HCT116 (cell line): Measurements from ENCODE around the gene APOC1. TPM values are rescaled to one million over a fixed set of nuclear protein-coding genes. Genes with fewer than 3 reads are reported as not detected.

Experiments
- ATAC-seq: fragments of 200-7000 bp; cut with Tn5 transposase; 2 replicates; pipeline ENCODE4 v1.9.1; 2020; ENCODE audit warnings: mild to moderate bottlenecking, moderate library complexity
- BruUV-seq: library from RNA; stranded (reverse); fragments of 400-500 nt; replicated peaks from 2 replicates; lab custom pipeline; 2021; lab: Mats Ljungman, UMichigan
- CTCF ChIA-PET: fragments of 300-600 bp; sonication (Branson Sonifier 250); formaldehyde crosslinking; loops from one replicate; lab custom pipeline; 2021; ENCODE audit warnings: antibody characterized with exemption; lab: Charles Lee
- POLR2A ChIA-PET: fragments of 300-600, 350-600 bp; sonication (Branson Sonifier 250); formaldehyde crosslinking; loops from one replicate; lab custom pipeline; 2021; ENCODE audit warnings: antibody characterized with exemption; lab: Charles Lee
- RAD21 ChIA-PET, 2 experiments: fragments of 300-600 bp; sonication (Branson Sonifier 250); formaldehyde crosslinking; loops; one replicate each; lab custom pipeline; 2023; ENCODE audit warnings: low total read pairs in 2 of 2; ENCODE audit not compliant: uncharacterized antibody in 2 of 2, unreplicated experiment in 2 of 2, low non-redundant PET in 1 of 2; lab: Charles Lee
- DNase-seq: peaks from one replicate; pipeline ENCODE4 v3.0.0-alpha.2; 2010; ENCODE audit warnings: low read depth, low spot score
- H2AFZ ChIP-seq: fragments of 200-600 bp; shearing (Covaris generic), sonication (generic); 2 replicates; pipeline ENCODE4 v1.6.1; 2017; ENCODE audit warnings: low read depth, mixed run types, mixed read lengths, antibody characterized with exemption, low read length; ENCODE audit not compliant: poor library complexity, severe bottlenecking
- H3K27ac ChIP-seq: 2 replicates; pipeline ENCODE4 v1.5.1; 2012; ENCODE audit warnings: low read depth, low read length
- H3K27me3 ChIP-seq: fragments of 200-600 bp; sonication (generic); 2 replicates; pipeline ENCODE4 v1.6.1; 2016; ENCODE audit warnings: mixed run types, low read length, mixed read lengths; ENCODE audit not compliant: insufficient read depth
- H3K36me3 ChIP-seq, 2 experiments: fragments of 200-500 bp in 1 of 2; fragments of 200-600 bp in 1 of 2; sonication (Bioruptor generic) in 1 of 2; sonication (generic) in 1 of 2; 2 replicates each; pipeline versions ENCODE4 v1.5.1 to v1.6.1; 2014 to 2016; ENCODE audit warnings: low read length in 2 of 2, inconsistent platforms in 1 of 2, mixed read lengths in 1 of 2, mixed run types in 1 of 2; ENCODE audit not compliant: insufficient read depth in 2 of 2, control insufficient read depth in 1 of 2
- H3K4me1 ChIP-seq, 2 experiments: fragments of 200-600 bp in 1 of 2; sonication (generic) in 1 of 2; 2 replicates each; pipeline versions ENCODE4 v1.5.1 to v1.6.1; 2012 to 2017; ENCODE audit warnings: low read length in 2 of 2, inconsistent platforms in 1 of 2, mild to moderate bottlenecking in 1 of 2, mixed read lengths in 1 of 2, mixed run types in 1 of 2, moderate library complexity in 1 of 2; ENCODE audit not compliant: insufficient read depth in 2 of 2, control insufficient read depth in 1 of 2
- H3K4me2 ChIP-seq: fragments of 200-600 bp; sonication (generic); 2 replicates; pipeline ENCODE4 v1.6.1; 2017; ENCODE audit warnings: mixed run types, low read length, mixed read lengths
- H3K4me3 ChIP-seq, 2 experiments: fragments of 200-600 bp in 1 of 2; sonication (generic) in 1 of 2; replicated peaks in 1 of 2; 2 replicates each; pipeline ENCODE4 v1.5.1; 2011 to 2016; ENCODE audit warnings: low read length in 2 of 2, control low read depth in 1 of 2, low read depth in 1 of 2, mild to moderate bottlenecking in 1 of 2, mixed read lengths in 1 of 2, mixed run types in 1 of 2
- H3K79me2 ChIP-seq: fragments of 200-600 bp; sonication (generic); 2 replicates; pipeline ENCODE4 v1.6.1; 2017; ENCODE audit warnings: mild to moderate bottlenecking, mixed run types, low read length, moderate library complexity, mixed read lengths; ENCODE audit not compliant: insufficient read depth
- H3K9ac ChIP-seq: fragments of 200-600 bp; sonication (generic); 2 replicates; pipeline ENCODE4 v1.6.1; 2016; ENCODE audit warnings: low read length, mixed read lengths
- H3K9me2 ChIP-seq: fragments of 200-600 bp; sonication (generic), shearing (Covaris generic); 2 replicates; pipeline ENCODE4 v1.6.1; 2017; ENCODE audit warnings: mixed run types, mild to moderate bottlenecking, moderate library complexity; ENCODE audit not compliant: insufficient read depth
- H3K9me3 ChIP-seq, 2 experiments: fragments of 200-500 bp in 1 of 2; fragments of 200-600 bp in 1 of 2; sonication (Bioruptor generic) in 1 of 2; sonication (generic) in 1 of 2; 2 replicates each; pipeline ENCODE4 v1.6.1; 2014 to 2017; ENCODE audit warnings: low read length in 2 of 2, mixed read lengths in 2 of 2, inconsistent platforms in 1 of 2, low read depth in 1 of 2, mild to moderate bottlenecking in 1 of 2, mixed run types in 1 of 2, moderate library complexity in 1 of 2; ENCODE audit not compliant: control insufficient read depth in 1 of 2, insufficient read depth in 1 of 2
- H4K20me1 ChIP-seq: fragments of 200-600 bp; sonication (generic), shearing (Covaris generic); 2 replicates; pipeline ENCODE4 v1.6.1; 2017; ENCODE audit warnings: mixed run types, mild to moderate bottlenecking, moderate library complexity; ENCODE audit not compliant: insufficient read depth
- CBX3 ChIP-seq: IDR thresholded peaks from 2 replicates; pipeline ENCODE4 v1.6.1; 2012; ENCODE audit warnings: low read depth
- POLR2AphosphoS5 ChIP-seq: IDR thresholded peaks from 2 replicates; pipeline ENCODE4 v1.6.1; 2011; ENCODE audit warnings: mild to moderate bottlenecking, low read depth, low read length, moderate library complexity
- RAD21 ChIP-seq: IDR thresholded peaks from 2 replicates; pipeline ENCODE4 v1.6.1; 2012; ENCODE audit warnings: low read depth, mild to moderate bottlenecking
- SP1 ChIP-seq: IDR thresholded peaks from 2 replicates; pipeline ENCODE4 v1.6.1; 2012; ENCODE audit warnings: low read depth
- intact Hi-C: fragments of 100-400 bp; cut with micrococcal nuclease; formaldehyde crosslinking; loops from 2 replicates; pipeline ENCODE4 v1.10.0; 2022
- total RNA-seq: library from RNA; stranded (reverse); gene quantifications from one replicate; pipeline ENCODE4 v1.2.1, GENCODE V29; 2021; ENCODE audit not compliant: unreplicated experiment
- TF ChIP-seq, protein P1 (sequence below): IDR thresholded peaks from 2 replicates; pipeline ENCODE4 v1.6.1; 2012
- TF ChIP-seq, protein P2 (sequence below), 3 experiments: fragments of 200-600 bp in 1 of 3; sonication (generic) in 1 of 3; IDR thresholded peaks in 2 of 3; conservative IDR thresholded peaks in 1 of 3; 2 replicates each; pipeline ENCODE4 v1.5.1; 2012 to 2017; ENCODE audit warnings: low read depth in 2 of 3, low read length in 2 of 3, antibody characterized with exemption in 1 of 3, borderline replicate concordance in 1 of 3, control low read depth in 1 of 3, mild to moderate bottlenecking in 1 of 3, mixed read lengths in 1 of 3, mixed run types in 1 of 3, moderate library complexity in 1 of 3; ENCODE audit not compliant: insufficient read depth in 1 of 3

APOC1 gene
- total RNA-seq, 1 experiment from 2014 or later, result 5.1 TPM

DNA sequence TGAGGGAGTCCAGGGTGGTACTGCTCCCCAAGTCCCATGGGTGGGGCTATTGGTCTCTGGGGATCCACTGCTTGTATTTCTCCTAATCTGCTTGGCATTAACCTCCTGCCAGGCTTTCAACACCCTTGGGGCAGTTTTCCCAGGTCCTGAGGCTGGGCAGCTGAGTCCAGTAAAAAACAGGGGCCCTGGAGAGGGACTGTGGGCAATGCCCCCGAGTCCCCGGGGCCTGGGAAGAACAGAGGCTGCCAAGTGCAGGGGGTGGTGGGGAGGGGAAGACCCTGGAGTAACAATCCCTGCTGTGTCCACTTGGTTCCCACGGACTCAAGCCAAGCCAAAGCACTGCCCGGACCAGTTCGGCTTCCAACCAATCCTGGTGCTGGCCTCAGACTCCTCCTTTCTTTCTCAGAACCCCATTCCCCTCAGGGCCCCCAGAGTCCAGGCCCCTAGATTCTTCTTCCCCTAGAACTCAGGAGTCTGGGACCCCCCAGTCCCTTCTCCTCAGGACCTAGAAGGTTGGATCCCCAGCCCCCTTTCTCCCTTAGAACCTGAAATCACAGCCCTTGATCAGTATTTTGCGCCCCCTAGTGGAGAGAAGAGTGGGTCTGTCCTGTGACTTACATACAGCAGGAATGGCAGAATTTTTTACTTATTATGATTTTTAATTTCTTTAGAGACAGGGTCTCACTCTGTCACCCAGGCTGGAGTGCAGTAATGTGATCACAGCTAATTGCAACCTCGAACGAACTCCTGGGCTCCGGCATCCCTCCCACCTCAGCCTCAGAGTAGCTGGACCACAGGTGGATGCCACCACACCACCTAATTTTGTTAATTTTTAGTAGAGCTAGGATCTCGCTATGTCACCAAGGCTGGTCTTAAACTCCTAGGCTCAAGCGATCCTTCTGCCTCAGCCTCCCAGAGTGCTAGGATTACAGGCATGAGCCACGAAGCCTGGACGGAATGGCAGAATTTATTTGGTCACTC is 37.1 kb downstream of the APOC1 start:
- ChIA-PET POLR2A (interaction anchor here (1.5 kb wide), 1 partner anchor 12 kb away, joined by 3 read pairs; no protein-coding TSS in a partner anchor), CTCF (interaction anchor here (0.7 to 1.9 kb wide), 6 partner anchors 9 to 227 kb away, joined by 3 to 9 read pairs (median 3); no protein-coding TSS in a partner anchor), RAD21 (interaction anchor here in 1 of 2 experiments (0.7 to 1.1 kb wide), 2 partner anchors 25 to 48 kb away, joined by 3 read pairs; no protein-coding TSS in a partner anchor)
- no peaks in the 10 kb centered on the region for H4K20me1 ChIP-seq
- peaks cover 13% of the 10 kb centered on the region for H3K79me2 ChIP-seq
- no peak overlapping the region for H3K4me3 ChIP-seq
- no peaks in the 10 kb centered on the region for H3K9me3 ChIP-seq
- H3K27ac ChIP-seq, result no peak overlapping the region
- intact Hi-C loops, result loop anchor here (1.0 to 10.0 kb wide), 3 partner anchors 48 to 367 kb away; partner anchors contain the start of gene NECTIN2
- BruUV-seq, result no TSS peak
- 0 out of 2 replicates have a peak overlapping the region, but pooled peaks have one; percentile 16 for H3K4me2 ChIP-seq
- H3K9me2 ChIP-seq, result no peaks in the 10 kb centered on the region
- ATAC-seq (peak; percentile 33), DNase-seq (peak; percentile 66)
- H3K9ac ChIP-seq, result no peak overlapping the region
- no peaks in the 10 kb centered on the region for H3K27me3 ChIP-seq
- TF ChIP-seq, protein P1, sequence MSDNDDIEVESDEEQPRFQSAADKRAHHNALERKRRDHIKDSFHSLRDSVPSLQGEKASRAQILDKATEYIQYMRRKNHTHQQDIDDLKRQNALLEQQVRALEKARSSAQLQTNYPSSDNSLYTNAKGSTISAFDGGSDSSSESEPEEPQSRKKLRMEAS, result no peak
- no peak for TF ChIP-seq CBX3
- no peak; the same call in 1 of the 2 replicates for TF ChIP-seq POLR2AphosphoS5
- no peak for TF ChIP-seq SP1
- TF ChIP-seq, protein P2, sequence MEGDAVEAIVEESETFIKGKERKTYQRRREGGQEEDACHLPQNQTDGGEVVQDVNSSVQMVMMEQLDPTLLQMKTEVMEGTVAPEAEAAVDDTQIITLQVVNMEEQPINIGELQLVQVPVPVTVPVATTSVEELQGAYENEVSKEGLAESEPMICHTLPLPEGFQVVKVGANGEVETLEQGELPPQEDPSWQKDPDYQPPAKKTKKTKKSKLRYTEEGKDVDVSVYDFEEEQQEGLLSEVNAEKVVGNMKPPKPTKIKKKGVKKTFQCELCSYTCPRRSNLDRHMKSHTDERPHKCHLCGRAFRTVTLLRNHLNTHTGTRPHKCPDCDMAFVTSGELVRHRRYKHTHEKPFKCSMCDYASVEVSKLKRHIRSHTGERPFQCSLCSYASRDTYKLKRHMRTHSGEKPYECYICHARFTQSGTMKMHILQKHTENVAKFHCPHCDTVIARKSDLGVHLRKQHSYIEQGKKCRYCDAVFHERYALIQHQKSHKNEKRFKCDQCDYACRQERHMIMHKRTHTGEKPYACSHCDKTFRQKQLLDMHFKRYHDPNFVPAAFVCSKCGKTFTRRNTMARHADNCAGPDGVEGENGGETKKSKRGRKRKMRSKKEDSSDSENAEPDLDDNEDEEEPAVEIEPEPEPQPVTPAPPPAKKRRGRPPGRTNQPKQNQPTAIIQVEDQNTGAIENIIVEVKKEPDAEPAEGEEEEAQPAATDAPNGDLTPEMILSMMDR (IDR thresholded peaks at IDR 0.05 in 2 of 3, conservative IDR thresholded peaks at IDR 0.05 in 1 of 3; ENCODE audit: borderline replicate concordance in 1 of 3, insufficient read depth in 1 of 3, low read depth in 2 of 3, low read length in 2 of 3), result peak; percentile 86 to 92 (median 87); a peak in 5 of 6 replicates
- peak; percentile 79 for TF ChIP-seq RAD21
- peaks cover 9 to 25% of the 10 kb centered on the region in 2 experiments; a peak in 3 of 4 replicates for H3K4me1 ChIP-seq
- H3K36me3 ChIP-seq, result no peaks in the 10 kb centered on the region
- no peak overlapping the region for H2AFZ ChIP-seq
